Subcutaneous adipose tissue (tissue), 4 donors: Measurements from ENCODE around the gene NEURL4. TPM values are rescaled to one million over a fixed set of nuclear protein-coding genes. Genes with fewer than 3 reads are reported as not detected.

Source experiments
- total RNA-seq, 4 donors: library from RNA; depleted of rRNA; stranded (reverse); fragments of >200 nt; gene quantifications; one replicate each; pipeline ENCODE4 v1.1.0, GENCODE V29; 2016
- TF ChIP-seq, protein P1 (sequence below): fragments of 450-650 bp; IDR thresholded peaks from one replicate; pipeline ENCODE4 v1.5.1; 2016; ENCODE audit warnings: low read depth, mild to moderate bottlenecking, control low read depth, antibody characterized with exemption, moderate library complexity

NEURL4 gene
- total RNA-seq, 4 donors from 2014 or later = 4.9 to 22.6 (median 11.2) TPM

DNA sequence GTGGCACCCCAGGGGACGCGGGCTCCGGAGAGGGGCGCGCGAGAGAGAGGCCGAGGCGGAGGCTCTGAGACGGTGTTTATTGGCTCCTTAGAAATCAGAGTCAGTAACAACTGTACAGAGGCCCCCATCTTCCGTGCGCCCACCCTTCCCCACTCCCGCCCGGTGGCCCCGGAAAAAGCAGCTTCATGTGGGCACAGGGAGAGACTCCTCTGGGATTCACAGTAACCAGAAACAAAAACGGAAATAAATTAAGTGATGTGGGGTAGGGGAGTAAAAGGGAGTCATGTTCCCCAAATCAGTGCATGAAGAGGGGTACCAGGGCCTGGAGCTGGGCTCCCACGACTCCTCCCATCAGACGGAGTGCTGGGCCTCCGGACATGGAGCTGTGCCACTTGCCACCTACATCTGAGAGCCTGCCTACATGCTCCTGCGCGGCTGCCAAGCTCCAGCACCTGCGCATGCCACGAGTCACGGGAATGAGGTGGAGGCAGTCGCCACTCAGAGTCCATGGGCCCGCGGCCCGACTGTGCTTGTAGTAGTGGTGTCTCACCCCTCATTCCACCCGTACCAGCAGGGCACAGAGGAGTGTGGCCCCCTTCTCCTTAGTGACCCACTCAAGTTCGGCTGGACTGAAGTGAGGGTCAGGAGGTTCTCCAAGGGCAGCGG is 13.4 kb downstream of the NEURL4 start:
- TF ChIP-seq, protein P1, sequence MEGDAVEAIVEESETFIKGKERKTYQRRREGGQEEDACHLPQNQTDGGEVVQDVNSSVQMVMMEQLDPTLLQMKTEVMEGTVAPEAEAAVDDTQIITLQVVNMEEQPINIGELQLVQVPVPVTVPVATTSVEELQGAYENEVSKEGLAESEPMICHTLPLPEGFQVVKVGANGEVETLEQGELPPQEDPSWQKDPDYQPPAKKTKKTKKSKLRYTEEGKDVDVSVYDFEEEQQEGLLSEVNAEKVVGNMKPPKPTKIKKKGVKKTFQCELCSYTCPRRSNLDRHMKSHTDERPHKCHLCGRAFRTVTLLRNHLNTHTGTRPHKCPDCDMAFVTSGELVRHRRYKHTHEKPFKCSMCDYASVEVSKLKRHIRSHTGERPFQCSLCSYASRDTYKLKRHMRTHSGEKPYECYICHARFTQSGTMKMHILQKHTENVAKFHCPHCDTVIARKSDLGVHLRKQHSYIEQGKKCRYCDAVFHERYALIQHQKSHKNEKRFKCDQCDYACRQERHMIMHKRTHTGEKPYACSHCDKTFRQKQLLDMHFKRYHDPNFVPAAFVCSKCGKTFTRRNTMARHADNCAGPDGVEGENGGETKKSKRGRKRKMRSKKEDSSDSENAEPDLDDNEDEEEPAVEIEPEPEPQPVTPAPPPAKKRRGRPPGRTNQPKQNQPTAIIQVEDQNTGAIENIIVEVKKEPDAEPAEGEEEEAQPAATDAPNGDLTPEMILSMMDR = no peak

DNA sequence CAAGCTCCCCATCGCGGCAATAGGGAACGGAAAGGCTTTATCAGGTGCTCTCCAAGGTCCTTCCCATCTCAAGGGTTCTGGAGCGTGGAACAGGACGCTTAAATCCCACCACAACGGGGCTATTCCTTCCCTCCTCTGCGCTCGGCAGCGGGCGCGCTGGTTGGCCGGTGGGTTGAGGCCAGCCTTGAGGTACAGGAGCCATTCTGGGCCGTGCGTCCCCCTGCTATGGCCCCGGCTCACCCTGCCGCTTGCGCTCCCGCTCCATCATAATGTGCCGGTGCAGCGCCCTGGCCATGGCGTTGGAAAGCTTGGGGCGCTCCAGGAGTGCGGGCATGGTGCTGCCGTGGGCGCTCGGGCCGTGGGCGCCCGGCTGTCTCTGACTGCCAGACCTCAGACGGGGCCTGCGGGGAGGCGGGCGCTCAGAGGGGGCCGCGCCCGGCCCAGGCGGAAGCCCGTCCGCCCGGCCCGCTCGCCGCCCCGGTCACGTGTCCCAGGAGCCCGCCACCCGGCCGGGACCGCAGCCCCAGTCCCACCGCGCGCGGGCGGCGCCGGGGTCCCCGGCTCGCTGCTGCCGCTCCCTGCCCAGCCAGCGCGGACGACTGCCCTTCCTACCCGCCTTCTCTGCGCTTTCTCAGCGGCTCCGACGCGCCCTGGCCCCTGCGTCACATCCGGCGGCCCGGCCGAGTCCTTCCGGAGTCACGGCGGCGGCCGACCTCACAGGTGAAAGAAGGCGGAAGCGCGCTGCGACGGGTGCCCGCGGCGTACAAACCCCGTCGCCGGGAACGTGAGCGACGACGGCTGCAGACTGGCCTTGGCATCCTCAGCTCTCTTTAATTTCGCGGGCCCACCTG is 14.2 kb downstream of the NEURL4 start, which contains the start of gene GPS2:
TSS of gene GPS2 (minus strand) at position 642 of the 851 bp plus-strand sequence. CDS start at position 334, 308 bp downstream.
- TF ChIP-seq, protein P1 = no peak

DNA sequence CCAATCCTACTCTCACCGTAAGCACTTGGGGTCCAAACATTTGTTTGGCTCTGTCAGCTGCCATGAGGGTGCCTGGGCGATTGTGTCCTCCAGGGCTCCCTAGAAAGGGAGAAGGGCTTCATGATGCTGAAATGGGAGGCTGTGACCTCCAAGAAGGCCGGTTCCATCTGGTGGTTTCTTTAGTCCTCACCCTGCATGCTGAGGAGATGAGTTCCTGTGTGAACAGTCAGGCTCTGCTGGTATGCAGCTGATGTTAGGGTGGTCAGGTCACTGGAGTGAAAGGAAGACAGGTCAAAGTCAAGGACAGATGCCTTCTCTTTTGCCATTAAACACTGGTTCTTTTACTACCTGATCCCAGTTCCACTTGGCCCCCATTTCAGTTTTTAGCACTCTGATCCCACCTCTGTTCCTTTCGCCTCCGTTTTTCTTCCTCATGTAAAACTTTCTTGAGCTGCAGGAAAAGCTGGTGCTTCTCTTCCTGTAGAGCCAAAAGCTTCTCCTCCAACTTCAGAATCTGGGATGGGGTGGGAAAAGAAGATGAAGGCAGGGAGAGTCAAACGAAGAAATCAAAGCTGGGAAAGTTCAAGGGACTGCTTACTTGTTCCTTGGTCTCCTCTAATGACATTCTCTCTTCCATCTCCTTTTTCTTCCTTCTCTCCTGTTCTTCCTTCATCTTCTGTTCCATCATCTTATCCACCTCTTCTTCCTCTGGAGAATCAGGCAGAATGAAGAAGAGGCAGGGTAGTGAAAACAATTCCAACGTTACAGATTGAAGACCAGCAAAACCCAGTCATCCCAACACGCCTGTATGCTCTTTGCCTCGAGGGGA is 15.0 kb downstream of the NEURL4 start:
- TF ChIP-seq, protein P1 = no peak

DNA sequence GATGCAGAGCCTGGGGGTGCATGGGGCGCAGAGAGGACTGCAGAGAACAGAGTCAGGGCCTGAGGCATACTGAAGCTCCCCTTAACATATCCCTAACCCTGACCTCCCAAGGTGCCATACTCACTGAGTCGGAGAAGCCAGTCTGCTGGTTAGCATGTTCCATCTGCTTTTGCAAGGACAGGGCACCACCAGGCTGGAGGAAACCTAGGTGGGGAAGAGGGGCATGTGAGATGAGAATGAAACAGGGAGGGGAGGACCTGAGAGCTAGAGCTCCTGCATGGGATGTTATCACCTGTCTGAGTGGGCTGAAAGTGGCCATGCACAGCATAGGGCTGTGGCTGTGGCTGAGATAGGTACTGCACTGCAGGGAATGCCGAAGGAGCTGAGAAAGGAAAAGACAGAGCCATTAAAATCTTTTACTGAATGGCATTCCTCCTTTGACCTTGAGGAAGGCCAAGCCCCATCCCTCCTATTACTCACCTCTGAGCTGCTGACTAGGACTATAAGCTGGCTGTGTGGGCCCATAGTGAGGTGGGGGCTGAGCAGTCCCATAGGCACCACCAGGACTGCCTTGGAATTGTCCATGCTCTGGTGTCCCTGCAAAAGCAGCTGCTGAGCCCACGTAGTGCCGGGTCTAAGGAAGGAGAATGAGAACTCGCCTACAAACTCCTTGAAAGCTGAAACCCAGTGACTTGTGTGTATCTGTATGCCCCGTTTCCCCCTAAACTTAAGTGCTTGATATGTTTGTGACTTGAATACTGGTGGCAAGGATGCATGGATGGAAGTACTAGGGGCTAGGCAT is 15.8 kb downstream of the NEURL4 start:
- TF ChIP-seq, protein P1 = no peak

DNA sequence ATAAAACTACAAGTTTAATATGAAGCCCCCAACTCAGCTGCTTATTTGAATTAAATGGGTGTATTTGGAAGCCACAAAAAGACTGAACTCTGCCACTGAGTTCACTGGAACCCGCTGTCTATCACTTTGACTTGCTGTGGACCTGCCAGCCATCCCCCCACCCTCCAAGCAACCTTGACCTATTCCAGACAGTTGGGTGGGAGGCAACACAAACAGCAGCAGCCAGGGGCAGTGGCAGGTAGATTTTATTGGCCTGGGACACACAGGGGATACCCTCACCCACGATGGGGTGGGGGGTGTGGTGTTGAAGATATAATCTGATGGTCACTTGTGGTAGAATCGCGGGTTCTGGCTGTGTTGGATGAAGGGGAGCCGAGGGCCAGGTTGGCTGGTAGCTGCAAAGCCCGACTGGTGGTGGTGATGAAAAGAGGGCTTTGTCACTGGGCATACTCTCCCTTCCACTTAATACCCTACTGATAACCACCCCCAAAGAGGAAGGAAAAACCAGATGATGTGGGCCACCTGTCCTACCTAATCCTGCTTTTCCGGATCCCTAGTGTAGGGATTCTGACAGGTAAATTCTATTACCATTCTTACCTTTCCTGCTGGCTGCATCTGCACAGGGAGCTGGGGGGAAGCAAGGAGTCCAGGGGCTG is 16.6 kb downstream of the NEURL4 start:
- TF ChIP-seq, protein P1 = no peak

DNA sequence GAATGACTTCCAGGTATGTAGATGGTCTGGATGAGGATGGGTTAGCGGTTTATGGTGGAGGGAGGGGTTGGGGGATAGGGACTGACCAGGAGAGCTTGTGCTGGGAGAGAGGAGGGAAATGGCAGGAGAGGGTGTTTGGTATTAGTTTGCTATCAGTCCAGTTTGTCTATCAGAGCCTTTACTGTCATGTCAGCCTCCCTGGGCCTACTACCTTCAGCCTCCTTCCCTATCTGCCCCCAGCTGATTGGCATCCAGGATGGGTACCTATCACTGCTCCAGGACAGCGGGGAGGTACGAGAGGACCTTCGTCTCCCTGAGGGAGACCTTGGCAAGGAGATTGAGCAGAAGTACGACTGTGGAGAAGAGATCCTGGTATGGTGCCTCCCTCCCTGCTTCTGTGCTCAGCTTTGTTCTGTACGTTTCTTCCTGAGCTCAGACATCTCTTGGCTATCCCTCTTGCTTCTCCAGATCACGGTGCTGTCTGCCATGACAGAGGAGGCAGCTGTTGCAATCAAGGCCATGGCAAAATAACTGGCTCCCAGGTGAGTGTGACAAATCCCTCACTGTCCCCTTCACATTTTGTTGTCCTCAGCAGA is 17.9 kb downstream of the NEURL4 start:
- TF ChIP-seq, protein P1 = no peak
